GM23338 (cell line): Measurements from ENCODE around the gene RFX8. TPM values are rescaled to one million over a fixed set of nuclear protein-coding genes. Genes with fewer than 3 reads are reported as not detected.

Source experiments
- ATAC-seq: fragments of 200-7000 bp; cut with Tn5 transposase; 3 replicates; pipeline ENCODE4 v1.9.1; 2020
- DNase-seq: peaks from one replicate; pipeline ENCODE4 v3.0.0-alpha.2; 2015; ENCODE audit warnings: low spot score
- H2AFZ ChIP-seq: fragments of 200-600 bp; sonication (generic); 2 replicates; pipeline ENCODE4 v1.8.0; 2016; ENCODE audit warnings: antibody characterized with exemption, mild to moderate bottlenecking, moderate library complexity
- H3F3A ChIP-seq: fragments of 200-600 bp; sonication (generic); replicated peaks from 2 replicates; pipeline ENCODE4 v1.8.0; 2017; ENCODE audit warnings: antibody characterized with exemption, mixed run types, low read depth
- H3K27ac ChIP-seq: fragments of 200-600 bp; sonication (generic); 2 replicates; pipeline ENCODE4 v1.6.1; 2016; ENCODE audit warnings: low read depth
- H3K27me3 ChIP-seq: fragments of 200-600 bp; sonication (generic); 2 replicates; pipeline ENCODE4 v1.8.0; 2016; ENCODE audit warnings: mild to moderate bottlenecking, mixed run types, moderate library complexity; ENCODE audit not compliant: insufficient read depth
- H3K36me3 ChIP-seq: fragments of 200-600 bp; sonication (generic); 2 replicates; pipeline ENCODE4 v1.8.0; 2016; ENCODE audit warnings: mild to moderate bottlenecking; ENCODE audit not compliant: insufficient read depth
- H3K4me1 ChIP-seq: fragments of 200-600 bp; sonication (generic); 2 replicates; pipeline ENCODE4 v1.8.0; 2016; ENCODE audit warnings: mild to moderate bottlenecking, moderate library complexity; ENCODE audit not compliant: insufficient read depth
- H3K4me2 ChIP-seq: fragments of 200-600 bp; sonication (generic); 2 replicates; pipeline ENCODE4 v1.7.1; 2017; ENCODE audit warnings: mixed run types
- H3K4me3 ChIP-seq: fragments of 200-600 bp; sonication (generic); 2 replicates; pipeline ENCODE4 v1.6.1; 2016; ENCODE audit warnings: mixed run types
- H3K79me2 ChIP-seq: fragments of 200-600 bp; sonication (generic); replicated peaks from 2 replicates; pipeline ENCODE4 v1.8.0; 2017; ENCODE audit warnings: mild to moderate bottlenecking; ENCODE audit not compliant: insufficient read depth
- H3K9me2 ChIP-seq: fragments of 200-600 bp; sonication (generic); 2 replicates; pipeline ENCODE4 v1.8.0; 2017; ENCODE audit not compliant: insufficient read depth
- H4K20me1 ChIP-seq: fragments of 200-600 bp; sonication (generic); replicated peaks from 2 replicates; pipeline ENCODE4 v1.8.0; 2017; ENCODE audit warnings: mild to moderate bottlenecking; ENCODE audit not compliant: insufficient read depth
- H3K27ac Mint-ChIP-seq: 2 replicates; pipeline ENCODE4 v1.8.0; 2020; ENCODE audit warnings: inconsistent platforms, mild to moderate bottlenecking, moderate library complexity, mixed read lengths
- H3K27me3 Mint-ChIP-seq: 3 replicates; pipeline ENCODE4 v1.8.0; 2022; ENCODE audit warnings: low read depth, mild to moderate bottlenecking, moderate library complexity, mixed read lengths, inconsistent platforms; ENCODE audit not compliant: insufficient read depth, poor library complexity
- H3K36me3 Mint-ChIP-seq: 3 replicates; pipeline ENCODE4 v1.8.0; 2021; ENCODE audit warnings: low read depth, mild to moderate bottlenecking, inconsistent platforms, moderate library complexity, mixed read lengths
- H3K4me1 Mint-ChIP-seq: 3 replicates; pipeline ENCODE4 v1.8.0; 2020; ENCODE audit warnings: mild to moderate bottlenecking, inconsistent platforms, mixed read lengths
- H3K4me3 Mint-ChIP-seq: 3 replicates; pipeline ENCODE4 v1.8.0; 2021; ENCODE audit warnings: moderate library complexity, mild to moderate bottlenecking, inconsistent platforms, mixed read lengths
- H3K9me3 Mint-ChIP-seq: 3 replicates; pipeline ENCODE4 v1.8.0; 2020; ENCODE audit warnings: moderate library complexity, mild to moderate bottlenecking, inconsistent platforms, mixed read lengths
- CREB1 ChIP-seq: fragments of 250-450 bp; sonication (Bioruptor Pico); IDR thresholded peaks from 2 replicates; pipeline ENCODE4 v1.5.0; 2020; ENCODE audit warnings: low read depth, mild to moderate bottlenecking, moderate library complexity
- CTCF ChIP-seq, 2 experiments: fragments of 200-600 bp in 1 of 2; sonication (generic) in 1 of 2; conservative IDR thresholded peaks; 2 replicates each; pipeline versions ENCODE4 v1.5.1 to v1.6.1; 2016 to 2017; ENCODE audit warnings: antibody characterized with exemption in 2 of 2, low read depth in 2 of 2, mild to moderate bottlenecking in 2 of 2, moderate library complexity in 1 of 2
- ETS1 ChIP-seq: IDR thresholded peaks from 2 replicates; pipeline ENCODE4 v1.6.1; 2016; ENCODE audit warnings: antibody characterized with exemption
- EZH2 ChIP-seq: fragments of 200-600 bp; sonication (generic); IDR thresholded peaks from one replicate; pipeline ENCODE4 v1.8.0; 2017; ENCODE audit warnings: antibody characterized with exemption, mild to moderate bottlenecking, low read depth; ENCODE audit not compliant: unreplicated experiment
- EZH2phosphoT487 ChIP-seq: fragments of 200-600 bp; sonication (generic); IDR thresholded peaks from one replicate; pipeline ENCODE4 v1.8.1; 2018; ENCODE audit warnings: antibody characterized with exemption; ENCODE audit not compliant: unreplicated experiment
- NANOG ChIP-seq: IDR thresholded peaks from 2 replicates; pipeline ENCODE4 v1.6.1; 2016; ENCODE audit warnings: antibody characterized with exemption, borderline replicate concordance
- POLR2AphosphoS5 ChIP-seq: IDR thresholded peaks from 2 replicates; pipeline ENCODE4 v1.6.1; 2016; ENCODE audit warnings: antibody characterized with exemption, low read depth
- STAT1 ChIP-seq: IDR thresholded peaks from one replicate; pipeline ENCODE4 v1.6.1; 2016; ENCODE audit warnings: antibody characterized with exemption; ENCODE audit not compliant: unreplicated experiment
- ZNF114 ChIP-seq: fragments of 250-450 bp; sonication (Bioruptor Pico); IDR thresholded peaks from 2 replicates; pipeline ENCODE4 v1.5.0; 2020; ENCODE audit warnings: mild to moderate bottlenecking, moderate library complexity
- ZNF331 ChIP-seq: fragments of 250-450 bp; sonication (Bioruptor Pico); IDR thresholded peaks from 2 replicates; pipeline ENCODE4 v1.5.0; 2020; ENCODE audit warnings: low read depth, mild to moderate bottlenecking, moderate library complexity
- polyA plus RNA-seq: library from polyadenylated mRNA; unstranded; fragments of >200 nt; fragmentation: Nextera tagmentation; extraction: Ambion mirVana; gene quantifications from 2 replicates; pipeline ENCODE4 v1.2.1, GENCODE V29; 2016
- total RNA-seq: library from RNA; depleted of rRNA; stranded (reverse); fragments of >200 nt; shearing (Covaris generic); gene quantifications from 2 replicates; pipeline ENCODE4 v1.2.3, GENCODE V29; 2014
- TF ChIP-seq, protein P1 (sequence below): fragments of 250-450 bp; sonication (Bioruptor Pico); IDR thresholded peaks from 2 replicates; pipeline ENCODE4 v1.5.0; 2020; ENCODE audit warnings: mild to moderate bottlenecking, moderate library complexity

The RFX8 gene
- total and polyA plus RNA-seq, 2 experiments from 2014 or later = 0.65 to 1.5 TPM

DNA sequence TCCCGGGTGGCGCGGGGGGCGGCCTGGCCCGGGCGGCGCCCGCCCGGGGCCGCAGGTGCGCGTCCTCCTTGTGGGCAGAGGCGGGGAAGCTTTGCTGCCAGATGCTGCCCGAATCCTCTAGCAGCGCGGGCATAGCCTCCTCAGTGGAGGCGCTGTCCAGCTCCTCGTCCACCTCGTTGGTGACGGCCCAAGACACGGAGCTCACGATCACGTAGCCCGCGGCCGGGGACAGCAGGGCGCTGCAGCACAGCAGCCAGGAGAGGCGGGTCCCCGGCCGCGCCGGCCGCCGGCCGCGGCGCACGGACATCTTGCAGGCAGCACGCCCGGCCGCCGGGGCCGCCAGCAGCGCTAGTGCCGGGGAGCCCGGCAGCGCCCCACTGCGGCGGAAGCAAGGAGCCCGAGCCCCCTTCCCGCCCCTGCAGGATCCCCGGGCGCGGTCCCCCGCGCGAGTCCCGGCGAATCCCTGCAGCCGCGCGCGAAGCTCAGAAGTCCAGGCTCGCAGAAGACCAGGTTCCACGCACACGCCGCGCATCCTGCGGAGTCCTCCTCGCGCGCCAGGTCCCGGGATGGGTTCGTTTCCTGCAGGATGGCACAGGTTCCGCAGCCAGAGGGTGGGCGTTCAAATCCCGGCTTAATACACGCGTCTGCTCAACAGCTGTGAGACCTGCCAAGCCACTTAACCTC is 87.6 kb downstream of the RFX8 start, which contains the start of gene CREG2:
Gene CREG2 (minus strand): TSS at position 353 of the 684 bp plus-strand sequence. CDS start 46 bp downstream, at position 307.
- H3F3A ChIP-seq = no peaks in the 10 kb centered on the region
- no peak within 1 kb of the TSS for H3K27ac ChIP-seq
- Mint-ChIP-seq H3K9me3 (no peaks in the 10 kb centered on the region; the same call in 2 of the 3 replicates), H3K4me3 (peak within 1 kb of the TSS; percentile 81), H3K27me3 (peaks cover 35% of the 10 kb centered on the region), H3K27ac (no peak within 1 kb of the TSS), H3K4me1 (peaks cover 15% of the 10 kb centered on the region; the same call in 2 of the 3 replicates), H3K36me3 (no peaks in the 10 kb centered on the region)
- H3K4me1 ChIP-seq = peaks cover 16% of the 10 kb centered on the region
- TF ChIP-seq EZH2phosphoT487 = no peak
- TF ChIP-seq CTCF (conservative IDR thresholded peaks at IDR 0.05; ENCODE audit: low read depth in 2 of 2) = peak; percentile 42 to 69
- peaks cover 46% of the 10 kb centered on the region for H3K27me3 ChIP-seq
- H3K4me3 ChIP-seq = peak within 1 kb of the TSS; percentile 82
- H2AFZ ChIP-seq = peak within 1 kb of the TSS; percentile 99
- H3K9me2 ChIP-seq = no peaks in the 10 kb centered on the region
- no peaks in the 10 kb centered on the region for H3K79me2 ChIP-seq
- H3K4me2 ChIP-seq = peak within 1 kb of the TSS; percentile 93
- no peaks in the 10 kb centered on the region for H4K20me1 ChIP-seq
- DNase-seq (peak; percentile 85), ATAC-seq (peak; percentile 90)
- H3K36me3 ChIP-seq = no peaks in the 10 kb centered on the region

GRCh38 chr2:101386599-101387150 is 88.2 kb downstream of the RFX8 start:
- peak overlapping the region; percentile 82 for H3K4me3 ChIP-seq
- Mint-ChIP-seq H3K27ac (no peak overlapping the region), H3K36me3 (no peaks in the 10 kb centered on the region), H3K4me3 (peak overlapping the region; percentile 81), H3K4me1 (peaks cover 15% of the 10 kb centered on the region; the same call in 2 of the 3 replicates), H3K9me3 (no peaks in the 10 kb centered on the region; the same call in 2 of the 3 replicates), H3K27me3 (peaks cover 32% of the 10 kb centered on the region)
- peaks cover 46% of the 10 kb centered on the region for H3K27me3 ChIP-seq
- TF ChIP-seq EZH2 (no peak), CREB1 (CRISPR knock-in tag) (no peak), POLR2AphosphoS5 (no peak), NANOG (no peak), EZH2phosphoT487 (no peak), ETS1 (no peak), ZNF114 (CRISPR knock-in tag) (no peak), STAT1 (no peak), ZNF331 (CRISPR knock-in tag) (no peak)
- TF ChIP-seq, protein P1, sequence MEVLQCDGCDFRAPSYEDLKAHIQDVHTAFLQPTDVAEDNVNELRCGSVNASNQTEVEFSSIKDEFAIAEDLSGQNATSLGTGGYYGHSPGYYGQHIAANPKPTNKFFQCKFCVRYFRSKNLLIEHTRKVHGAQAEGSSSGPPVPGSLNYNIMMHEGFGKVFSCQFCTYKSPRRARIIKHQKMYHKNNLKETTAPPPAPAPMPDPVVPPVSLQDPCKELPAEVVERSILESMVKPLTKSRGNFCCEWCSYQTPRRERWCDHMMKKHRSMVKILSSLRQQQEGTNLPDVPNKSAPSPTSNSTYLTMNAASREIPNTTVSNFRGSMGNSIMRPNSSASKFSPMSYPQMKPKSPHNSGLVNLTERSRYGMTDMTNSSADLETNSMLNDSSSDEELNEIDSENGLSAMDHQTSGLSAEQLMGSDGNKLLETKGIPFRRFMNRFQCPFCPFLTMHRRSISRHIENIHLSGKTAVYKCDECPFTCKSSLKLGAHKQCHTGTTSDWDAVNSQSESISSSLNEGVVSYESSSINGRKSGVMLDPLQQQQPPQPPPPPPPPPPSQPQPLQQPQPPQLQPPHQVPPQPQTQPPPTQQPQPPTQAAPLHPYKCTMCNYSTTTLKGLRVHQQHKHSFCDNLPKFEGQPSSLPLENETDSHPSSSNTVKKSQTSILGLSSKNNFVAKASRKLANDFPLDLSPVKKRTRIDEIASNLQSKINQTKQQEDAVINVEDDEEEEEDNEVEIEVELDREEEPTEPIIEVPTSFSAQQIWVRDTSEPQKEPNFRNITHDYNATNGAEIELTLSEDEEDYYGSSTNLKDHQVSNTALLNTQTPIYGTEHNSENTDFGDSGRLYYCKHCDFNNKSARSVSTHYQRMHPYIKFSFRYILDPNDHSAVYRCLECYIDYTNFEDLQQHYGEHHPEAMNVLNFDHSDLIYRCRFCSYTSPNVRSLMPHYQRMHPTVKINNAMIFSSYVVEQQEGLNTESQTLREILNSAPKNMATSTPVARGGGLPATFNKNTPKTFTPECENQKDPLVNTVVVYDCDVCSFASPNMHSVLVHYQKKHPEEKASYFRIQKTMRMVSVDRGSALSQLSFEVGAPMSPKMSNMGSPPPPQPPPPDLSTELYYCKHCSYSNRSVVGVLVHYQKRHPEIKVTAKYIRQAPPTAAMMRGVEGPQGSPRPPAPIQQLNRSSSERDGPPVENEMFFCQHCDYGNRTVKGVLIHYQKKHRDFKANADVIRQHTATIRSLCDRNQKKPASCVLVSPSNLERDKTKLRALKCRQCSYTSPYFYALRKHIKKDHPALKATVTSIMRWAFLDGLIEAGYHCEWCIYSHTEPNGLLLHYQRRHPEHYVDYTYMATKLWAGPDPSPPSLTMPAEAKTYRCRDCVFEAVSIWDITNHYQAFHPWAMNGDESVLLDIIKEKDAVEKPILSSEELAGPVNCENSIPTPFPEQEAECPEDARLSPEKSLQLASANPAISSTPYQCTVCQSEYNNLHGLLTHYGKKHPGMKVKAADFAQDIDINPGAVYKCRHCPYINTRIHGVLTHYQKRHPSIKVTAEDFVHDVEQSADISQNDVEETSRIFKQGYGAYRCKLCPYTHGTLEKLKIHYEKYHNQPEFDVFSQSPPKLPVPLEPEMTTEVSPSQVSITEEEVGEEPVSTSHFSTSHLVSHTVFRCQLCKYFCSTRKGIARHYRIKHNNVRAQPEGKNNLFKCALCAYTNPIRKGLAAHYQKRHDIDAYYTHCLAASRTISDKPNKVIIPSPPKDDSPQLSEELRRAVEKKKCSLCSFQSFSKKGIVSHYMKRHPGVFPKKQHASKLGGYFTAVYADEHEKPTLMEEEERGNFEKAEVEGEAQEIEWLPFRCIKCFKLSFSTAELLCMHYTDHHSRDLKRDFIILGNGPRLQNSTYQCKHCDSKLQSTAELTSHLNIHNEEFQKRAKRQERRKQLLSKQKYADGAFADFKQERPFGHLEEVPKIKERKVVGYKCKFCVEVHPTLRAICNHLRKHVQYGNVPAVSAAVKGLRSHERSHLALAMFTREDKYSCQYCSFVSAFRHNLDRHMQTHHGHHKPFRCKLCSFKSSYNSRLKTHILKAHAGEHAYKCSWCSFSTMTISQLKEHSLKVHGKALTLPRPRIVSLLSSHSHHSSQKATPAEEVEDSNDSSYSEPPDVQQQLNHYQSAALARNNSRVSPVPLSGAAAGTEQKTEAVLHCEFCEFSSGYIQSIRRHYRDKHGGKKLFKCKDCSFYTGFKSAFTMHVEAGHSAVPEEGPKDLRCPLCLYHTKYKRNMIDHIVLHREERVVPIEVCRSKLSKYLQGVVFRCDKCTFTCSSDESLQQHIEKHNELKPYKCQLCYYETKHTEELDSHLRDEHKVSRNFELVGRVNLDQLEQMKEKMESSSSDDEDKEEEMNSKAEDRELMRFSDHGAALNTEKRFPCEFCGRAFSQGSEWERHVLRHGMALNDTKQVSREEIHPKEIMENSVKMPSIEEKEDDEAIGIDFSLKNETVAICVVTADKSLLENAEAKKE (CRISPR knock-in tag) = no peak
- H3K9me2 ChIP-seq = no peaks in the 10 kb centered on the region
- H3K4me2 ChIP-seq = peak overlapping the region; percentile 93
- no peak overlapping the region for H3K27ac ChIP-seq
- H3K36me3 ChIP-seq = no peaks in the 10 kb centered on the region
- no peaks in the 10 kb centered on the region for H3F3A ChIP-seq
- H3K4me1 ChIP-seq = peaks cover 17% of the 10 kb centered on the region
- no peaks in the 10 kb centered on the region for H4K20me1 ChIP-seq
- peak; percentile 59 for ATAC-seq
- DNase-seq = peak; percentile 49
- peak overlapping the region; percentile 99 for H2AFZ ChIP-seq
- H3K79me2 ChIP-seq = no peaks in the 10 kb centered on the region
